ENCODE data around the gene METTL15. TPM values are rescaled to one million over a fixed set of nuclear protein-coding genes. Genes with fewer than 3 reads are reported as not detected.

The METTL15 gene
- total RNA-seq, 2 donors from 2014 or later, result 17.1 to 20.4 TPM

GRCh38 chr11:28337701-28338100, 229.5 kb downstream of the METTL15 start:
- no peak overlapping the region for H3K27ac Mint-ChIP-seq
- no peaks in the 10 kb centered on the region for H3K27me3 ChIP-seq (ENCODE audit: control insufficient read depth, insufficient read depth, low read length, poor library complexity, severe bottlenecking)

GRCh38 chr11:28338371-28338770, 230.2 kb downstream of the METTL15 start:
- Mint-ChIP-seq H3K36me3 (ENCODE audit: low read depth) (no peaks in the 10 kb centered on the region), H3K4me3 (no peak overlapping the region), H3K9me3 (peaks cover 12% of the 10 kb centered on the region), H3K27ac (no peak overlapping the region), H3K27me3 (ENCODE audit: insufficient read depth) (no peaks in the 10 kb centered on the region), H3K4me1 (no peaks in the 10 kb centered on the region)
- H3K36me3 ChIP-seq (ENCODE audit: control insufficient read depth, insufficient read depth, low read length), result no peaks in the 10 kb centered on the region
- H3K9me3 ChIP-seq (ENCODE audit: control insufficient read depth, low read length), result peaks cover 15% of the 10 kb centered on the region
- no peak overlapping the region for H3K4me3 ChIP-seq (ENCODE audit: low read length)
- no peak overlapping the region for H3K9ac ChIP-seq (ENCODE audit: extremely low read depth, low read length, poor library complexity, severe bottlenecking)
- WGBS, 2 experiments (ENCODE audit: insufficient coverage in 1 of 2, insufficient read length in 1 of 2), result 90 to 94% methylated on average over 2 to 3 of the region's 3 CpGs
- DNase-seq, result no peak
- no peaks in the 10 kb centered on the region for H3K4me1 ChIP-seq (ENCODE audit: control insufficient read depth, insufficient read depth, low read length)
- no peak for TF ChIP-seq CTCF (conservative IDR thresholded peaks at IDR 0.05)
- no peak overlapping the region for H3K27ac ChIP-seq (ENCODE audit: low read depth, low read length)
- no peaks in the 10 kb centered on the region for H3K27me3 ChIP-seq (ENCODE audit: control insufficient read depth, insufficient read depth, low read length, poor library complexity, severe bottlenecking)

More at GRCh38 chr11:28337701-28338100, 229.5 kb downstream of the METTL15 start:
- Histone ChIP-seq H3K4me1 (ENCODE audit: control insufficient read depth, insufficient read depth, low read length) (no peaks in the 10 kb centered on the region), H3K36me3 (ENCODE audit: control insufficient read depth, insufficient read depth, low read length) (no peaks in the 10 kb centered on the region), H3K4me3 (ENCODE audit: low read length) (no peak overlapping the region), H3K27ac (ENCODE audit: low read depth, low read length) (no peak overlapping the region), H3K9ac (ENCODE audit: extremely low read depth, low read length, poor library complexity, severe bottlenecking) (no peak overlapping the region), H3K9me3 (ENCODE audit: control insufficient read depth, low read length) (peaks cover 15% of the 10 kb centered on the region)
- DNase-seq, result no peak
- no peaks in the 10 kb centered on the region for H3K27me3 Mint-ChIP-seq (ENCODE audit: insufficient read depth)
- H3K36me3 Mint-ChIP-seq (ENCODE audit: low read depth), result no peaks in the 10 kb centered on the region
- H3K4me1 Mint-ChIP-seq, result no peaks in the 10 kb centered on the region
- H3K9me3 Mint-ChIP-seq, result peaks cover 12% of the 10 kb centered on the region
- no peak overlapping the region for H3K4me3 Mint-ChIP-seq
- TF ChIP-seq CTCF (conservative IDR thresholded peaks at IDR 0.05), result no peak

- H3K27ac ChIP-seq (ENCODE audit: low read depth, low read length), result no peak overlapping the region
- H3K4me1 ChIP-seq (ENCODE audit: control insufficient read depth, insufficient read depth, low read length), result no peaks in the 10 kb centered on the region
- Mint-ChIP-seq H3K27ac (no peak overlapping the region), H3K27me3 (ENCODE audit: insufficient read depth) (no peaks in the 10 kb centered on the region), H3K9me3 (peaks cover 12% of the 10 kb centered on the region), H3K4me3 (no peak overlapping the region), H3K4me1 (no peaks in the 10 kb centered on the region), H3K36me3 (ENCODE audit: low read depth) (no peaks in the 10 kb centered on the region)
- TF ChIP-seq CTCF (conservative IDR thresholded peaks at IDR 0.05), result no peak
- H3K27me3 ChIP-seq (ENCODE audit: control insufficient read depth, insufficient read depth, low read length, poor library complexity, severe bottlenecking), result no peaks in the 10 kb centered on the region
- H3K36me3 ChIP-seq (ENCODE audit: control insufficient read depth, insufficient read depth, low read length), result no peaks in the 10 kb centered on the region
- H3K9me3 ChIP-seq (ENCODE audit: control insufficient read depth, low read length), result peaks cover 15% of the 10 kb centered on the region
- no peak overlapping the region for H3K4me3 ChIP-seq (ENCODE audit: low read length)
- no peak for DNase-seq
- H3K9ac ChIP-seq (ENCODE audit: extremely low read depth, low read length, poor library complexity, severe bottlenecking), result no peak overlapping the region
- 85 to 100% methylated on average over 1 of the region's 1 CpG for WGBS, 2 experiments (ENCODE audit: insufficient coverage in 1 of 2, insufficient read length in 1 of 2)
Measured at GRCh38 chr11:28339488-28339887, 231.3 kb downstream of the METTL15 start.
